VCaP (cell line): Measurements from ENCODE around the gene OPRD1.
A peak's percentile ranks its signal among the peaks of the same experiment; 100 is the strongest.

Experiments used
- H3K27ac ChIP-seq: fragments of 450-650 bp; 2 replicates; pipeline ENCODE4 v1.5.1; 2017
- TF ChIP-seq, protein P1 (sequence below): fragments of 450-650 bp; conservative IDR thresholded peaks from 2 replicates; pipeline ENCODE4 v1.5.1; 2017; ENCODE audit warnings: mild to moderate bottlenecking, moderate library complexity

Gene OPRD1

DNA sequence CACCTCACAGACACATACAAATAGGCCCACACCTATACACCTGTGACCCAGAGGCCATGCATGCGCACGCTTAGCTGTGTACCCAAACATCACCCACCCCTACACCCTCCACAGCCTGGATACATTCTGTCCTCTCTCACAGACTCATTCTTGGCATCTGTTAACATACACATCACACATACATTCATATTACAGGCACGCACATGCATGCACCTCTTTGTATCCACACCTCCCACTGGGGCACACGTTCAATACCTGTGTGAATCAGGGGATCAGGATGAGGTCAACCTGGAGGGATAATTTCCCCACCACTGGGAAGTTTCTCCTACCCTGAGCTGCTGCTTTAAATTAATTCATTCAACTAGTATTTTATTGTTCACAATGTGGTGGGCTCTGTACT lies 66.8 kb downstream of the OPRD1 start:
- no peak overlapping the region for H3K27ac ChIP-seq
- TF ChIP-seq, protein P1, sequence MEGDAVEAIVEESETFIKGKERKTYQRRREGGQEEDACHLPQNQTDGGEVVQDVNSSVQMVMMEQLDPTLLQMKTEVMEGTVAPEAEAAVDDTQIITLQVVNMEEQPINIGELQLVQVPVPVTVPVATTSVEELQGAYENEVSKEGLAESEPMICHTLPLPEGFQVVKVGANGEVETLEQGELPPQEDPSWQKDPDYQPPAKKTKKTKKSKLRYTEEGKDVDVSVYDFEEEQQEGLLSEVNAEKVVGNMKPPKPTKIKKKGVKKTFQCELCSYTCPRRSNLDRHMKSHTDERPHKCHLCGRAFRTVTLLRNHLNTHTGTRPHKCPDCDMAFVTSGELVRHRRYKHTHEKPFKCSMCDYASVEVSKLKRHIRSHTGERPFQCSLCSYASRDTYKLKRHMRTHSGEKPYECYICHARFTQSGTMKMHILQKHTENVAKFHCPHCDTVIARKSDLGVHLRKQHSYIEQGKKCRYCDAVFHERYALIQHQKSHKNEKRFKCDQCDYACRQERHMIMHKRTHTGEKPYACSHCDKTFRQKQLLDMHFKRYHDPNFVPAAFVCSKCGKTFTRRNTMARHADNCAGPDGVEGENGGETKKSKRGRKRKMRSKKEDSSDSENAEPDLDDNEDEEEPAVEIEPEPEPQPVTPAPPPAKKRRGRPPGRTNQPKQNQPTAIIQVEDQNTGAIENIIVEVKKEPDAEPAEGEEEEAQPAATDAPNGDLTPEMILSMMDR, result no peak

DNA sequence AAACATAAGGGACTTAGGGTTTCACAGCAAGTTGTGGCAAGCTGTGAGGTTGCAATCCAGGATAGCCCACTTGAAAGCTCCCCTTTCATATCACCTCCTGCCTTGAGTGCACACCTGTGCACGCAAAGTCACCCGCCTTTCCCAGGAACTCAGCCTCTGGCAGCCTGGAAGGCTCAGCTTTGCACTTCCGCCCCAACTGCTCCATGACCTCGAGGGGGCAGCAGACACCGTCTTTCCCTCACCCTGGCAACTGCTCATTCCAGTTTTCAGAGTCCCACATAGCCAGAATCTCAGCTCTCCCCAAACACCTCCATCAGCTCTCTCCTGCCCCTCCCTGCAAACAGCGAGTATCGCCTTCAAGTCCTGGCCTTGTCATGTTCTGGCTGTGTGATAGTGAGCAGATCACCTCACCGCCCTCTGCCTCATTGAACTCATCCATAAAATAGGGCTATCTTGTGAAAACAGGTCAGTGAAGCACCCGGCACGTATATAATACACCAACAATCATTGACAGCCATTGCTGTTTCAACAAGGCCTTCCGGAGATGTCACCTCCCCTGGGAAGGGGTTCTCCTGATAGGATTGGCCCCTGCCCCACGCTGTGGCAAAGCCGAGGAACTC lies 70.1 kb downstream of the OPRD1 start:
- TF ChIP-seq, protein P1, result peak; percentile 93

DNA sequence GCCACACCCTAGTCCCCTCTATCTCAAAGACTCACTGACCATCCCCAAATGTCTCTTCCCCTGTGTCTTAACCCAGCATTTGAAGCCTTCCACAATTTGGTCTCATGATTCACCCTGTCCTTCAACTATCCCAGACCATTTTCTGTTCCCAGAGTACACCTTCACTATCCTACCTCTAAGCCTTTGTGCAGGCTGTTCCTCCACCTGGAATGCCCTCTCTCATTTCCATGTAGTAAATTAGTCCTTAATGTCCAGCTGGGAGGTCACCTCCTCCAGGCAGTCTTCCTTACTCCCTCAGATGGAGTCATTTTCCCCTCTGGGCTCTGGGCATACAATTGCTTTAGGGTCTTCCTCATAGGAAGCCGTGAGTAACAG lies 71.3 kb downstream of the OPRD1 start:
- H3K27ac ChIP-seq, result no peak overlapping the region
- TF ChIP-seq, protein P1, result no peak

More for the DNA sequence above, 70.1 kb downstream of the OPRD1 start:
- H3K27ac ChIP-seq, result peak overlapping the region; percentile 19; the same call in 1 of the 2 replicates

DNA sequence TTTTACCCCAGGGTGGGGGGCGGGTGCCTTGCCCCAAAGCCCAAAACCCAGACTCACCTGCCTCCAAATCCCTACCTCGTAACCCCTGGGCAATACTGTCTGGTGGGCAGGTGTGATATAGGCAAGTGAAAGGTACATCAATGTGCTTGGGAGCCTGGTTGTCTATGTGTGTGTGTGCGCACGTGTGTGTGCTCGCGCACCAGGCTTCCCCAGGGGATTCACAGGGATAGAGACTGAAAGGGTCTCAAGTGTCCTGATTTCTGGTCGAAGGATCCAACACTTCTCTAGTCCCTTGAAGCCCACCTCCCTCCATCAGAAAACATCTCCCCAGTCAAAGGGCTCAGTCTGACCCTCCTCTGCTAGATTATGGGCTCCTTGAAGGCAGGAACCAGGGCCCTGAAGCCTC lies 73.5 kb downstream of the OPRD1 start:
- H3K27ac ChIP-seq, result peak overlapping the region; percentile 19; the same call in 1 of the 2 replicates

DNA sequence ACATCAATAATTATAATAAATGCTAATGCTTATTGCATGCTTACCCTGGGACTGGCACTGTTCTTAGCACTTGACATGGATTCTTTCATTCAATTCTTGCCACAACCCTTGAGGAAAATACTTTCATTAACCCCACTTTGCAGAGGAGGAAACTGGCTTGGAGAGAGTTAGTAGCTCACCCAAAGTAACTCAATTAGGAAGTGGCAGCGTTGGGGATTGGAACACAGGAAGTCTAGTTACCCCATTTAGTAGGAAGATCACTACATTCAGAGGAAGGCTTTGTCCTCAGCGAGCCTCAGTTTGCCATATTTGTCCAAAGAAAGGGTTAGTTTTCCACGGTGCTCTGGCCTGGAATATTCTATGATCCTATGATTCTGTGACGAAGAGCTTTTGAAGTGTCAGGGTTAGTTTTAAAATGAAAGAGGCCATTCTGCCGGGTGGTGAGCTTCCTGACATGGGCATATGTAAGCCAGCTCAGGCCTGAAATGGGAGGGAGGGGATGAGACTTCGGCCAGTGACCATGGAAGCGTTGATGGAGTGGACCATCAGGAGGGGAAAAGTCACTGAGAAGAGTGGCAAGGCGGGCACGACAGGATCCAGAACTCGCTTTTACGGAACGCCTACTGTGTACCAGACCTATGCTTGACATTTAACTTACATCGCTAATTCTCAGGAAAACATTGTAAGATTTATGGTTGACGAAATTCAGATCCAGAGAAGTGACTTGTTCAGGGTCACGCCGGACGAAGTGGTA lies 74.2 kb downstream of the OPRD1 start:
- H3K27ac ChIP-seq, result peak overlapping the region; percentile 83; the same call in 1 of the 2 replicates
- TF ChIP-seq, protein P1, result no peak

More for the DNA sequence above, 73.5 kb downstream of the OPRD1 start:
- TF ChIP-seq, protein P1, result no peak

DNA sequence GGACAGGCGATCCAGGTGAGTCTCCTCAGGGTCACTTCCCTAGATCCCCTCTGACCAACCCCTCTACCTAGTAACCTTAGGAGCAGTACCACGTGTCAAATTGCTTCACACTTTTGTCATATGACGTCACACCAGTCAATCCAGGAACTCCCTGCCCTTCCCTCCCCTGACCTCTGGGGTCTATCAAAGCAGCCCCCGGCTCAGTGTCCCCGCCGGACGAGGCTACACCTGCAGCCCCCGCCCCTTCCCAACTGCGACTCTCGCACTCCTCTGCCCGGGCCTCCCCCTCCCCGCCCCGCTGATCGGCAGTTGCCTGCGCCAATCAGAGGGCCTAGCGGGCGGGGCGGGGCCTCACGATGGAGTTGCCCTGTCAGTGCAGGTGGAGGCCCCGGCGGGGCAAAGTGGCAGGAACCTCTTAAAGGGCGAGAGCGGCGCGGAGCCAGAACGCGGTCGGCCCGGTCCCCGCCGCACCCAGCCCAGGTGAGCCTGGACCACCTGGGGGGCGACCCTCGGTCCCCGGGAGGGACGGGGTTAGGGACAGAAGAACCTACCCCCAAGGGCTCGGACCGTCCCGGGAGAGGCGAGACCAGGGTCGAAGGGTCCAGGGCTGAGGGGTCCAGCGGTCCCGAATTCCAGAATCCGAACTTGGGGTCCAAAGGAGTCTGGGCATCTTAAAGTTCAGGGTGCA lies 74.9 kb downstream of the OPRD1 start:
- H3K27ac ChIP-seq, result peak overlapping the region; percentile 83
- TF ChIP-seq, protein P1, result no peak

DNA sequence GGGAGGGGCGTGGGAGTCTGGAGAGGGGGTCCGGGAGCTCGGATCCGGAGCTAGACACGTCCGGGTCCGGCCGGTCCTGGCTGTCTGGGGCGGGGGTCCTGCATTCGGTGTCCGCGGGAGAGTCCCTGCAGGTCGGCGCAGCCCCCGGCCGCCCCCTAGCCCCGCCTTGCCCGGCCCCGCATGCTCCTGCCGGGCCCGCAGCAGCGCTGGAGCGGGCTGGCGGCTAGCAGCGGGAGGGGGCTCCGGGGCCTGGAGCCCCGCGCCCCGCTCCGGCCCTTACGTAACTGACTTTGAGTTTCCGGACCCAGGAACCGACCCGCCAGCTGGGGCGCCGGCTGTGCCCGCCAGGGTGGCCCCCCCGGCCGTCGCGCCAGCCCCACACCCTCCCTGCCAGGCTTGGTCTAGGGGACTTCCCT lies 75.5 kb downstream of the OPRD1 start:
- TF ChIP-seq, protein P1, result no peak
- peak overlapping the region; percentile 83 for H3K27ac ChIP-seq
